ENCODE results near the gene TMEM128. TPM values are rescaled to one million over a fixed set of nuclear protein-coding genes. Genes with fewer than 3 reads are reported as not detected.
"Not testable (repeated sequence)": the region's sequence is repeated elsewhere in the genome, so short reads cannot be mapped to it uniquely, and the experiment has no call there.

Gene TMEM128
- total RNA-seq, 2 experiments from 2014 or later = 14.0 to 15.9 TPM

DNA sequence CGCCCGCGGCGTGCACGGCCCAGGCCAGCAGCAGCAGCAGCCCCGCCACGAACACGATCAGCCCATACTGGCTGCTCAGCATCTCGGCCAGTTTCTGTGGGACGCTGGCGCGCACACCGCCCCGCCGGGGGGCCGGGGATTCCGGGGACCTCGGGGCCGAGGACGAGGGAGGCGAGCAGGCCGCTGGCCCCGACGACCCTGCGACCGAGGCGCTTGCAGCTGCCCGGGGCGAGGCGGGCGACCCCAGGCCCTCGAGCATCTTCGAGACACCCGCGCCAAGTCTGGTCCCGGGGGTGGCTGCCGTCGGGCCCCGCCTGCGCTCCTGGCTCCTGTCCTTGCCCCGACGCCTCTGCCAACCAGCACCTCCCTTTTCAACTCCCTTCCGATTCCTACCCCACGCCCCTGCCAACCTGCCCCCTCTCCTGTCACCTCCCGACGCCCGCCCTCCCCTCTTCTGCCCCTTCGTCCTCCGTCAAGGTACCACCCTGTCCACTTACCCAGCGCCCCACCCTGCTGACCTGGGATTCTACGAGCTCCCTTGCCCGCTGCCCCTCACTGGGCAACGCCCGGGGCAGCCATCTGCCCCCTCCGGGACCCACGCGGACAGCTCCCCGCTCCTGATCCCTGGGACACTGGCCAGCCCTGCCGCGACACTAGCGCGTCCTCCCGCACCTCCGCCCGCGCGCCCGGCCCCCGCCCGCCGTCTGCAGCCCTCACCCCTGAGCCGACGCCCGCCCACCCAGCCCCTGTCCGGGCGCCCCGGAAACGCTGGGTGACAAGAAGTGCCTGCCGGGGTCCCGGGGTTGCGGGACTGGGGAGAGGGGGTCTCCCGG, 21.2 kb downstream of the TMEM128 start, which contains the start of gene OTOP1:
OTOP1 (minus strand) TSS at position 324 of the 833 bp plus-strand sequence; CDS start at position 259, 65 bp downstream.
- Mint-ChIP-seq H3K27ac (no peak within 1 kb of the TSS), H3K4me1 (ENCODE audit: low read depth) (peaks cover 3% of the 10 kb centered on the region), H3K27me3 (ENCODE audit: low read depth) (peaks cover 55% of the 10 kb centered on the region), H3K4me3 (no peak within 1 kb of the TSS), H3K9me3 (ENCODE audit: insufficient read depth) (no peaks in the 10 kb centered on the region), H3K36me3 (ENCODE audit: low read depth) (peaks cover 6% of the 10 kb centered on the region)
- CTCF ChIA-PET = no interaction called here
- ATAC-seq (no peak), DNase-seq (no peak)
- POLR2A ChIA-PET = no interaction called here

DNA sequence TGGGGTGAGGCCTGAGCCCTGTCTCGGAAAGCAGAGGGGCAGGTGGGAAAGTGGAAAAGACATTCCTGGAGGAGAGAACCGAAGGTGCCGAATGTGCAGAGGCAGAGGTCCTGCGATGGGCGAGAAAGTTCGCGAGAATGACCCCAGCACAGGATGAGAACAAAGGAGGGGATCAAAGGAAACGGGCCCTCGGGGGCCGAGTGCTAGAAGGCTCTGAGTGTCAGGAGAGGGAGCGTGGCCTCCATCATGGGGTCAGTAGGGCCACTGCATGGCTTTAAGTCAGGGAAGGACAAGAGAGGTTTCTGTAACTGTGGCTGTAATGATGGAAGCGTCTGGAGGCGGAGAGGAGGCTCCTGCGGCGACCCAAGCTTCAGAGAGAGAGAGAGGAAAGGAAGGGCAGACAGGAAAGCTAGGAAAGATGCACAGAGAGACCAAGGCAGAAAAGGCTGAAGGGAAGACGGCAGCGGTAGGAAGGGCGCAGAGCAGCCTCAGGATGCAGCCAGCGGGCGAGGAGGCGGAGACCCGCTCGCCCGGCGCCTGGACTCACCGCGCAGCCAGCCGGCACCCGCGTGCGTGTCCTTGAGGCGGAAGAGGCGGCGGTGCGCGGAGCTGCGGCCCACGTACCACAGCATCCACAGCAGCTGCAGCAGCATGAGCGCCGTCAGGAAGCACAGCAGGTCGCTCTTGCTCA, 22.0 kb downstream of the TMEM128 start:
- H3K36me3 Mint-ChIP-seq (ENCODE audit: low read depth) = peaks cover 6% of the 10 kb centered on the region
- POLR2A ChIA-PET = no interaction called here
- CTCF ChIA-PET = no interaction called here
- H3K4me3 Mint-ChIP-seq = no peak overlapping the region
- H3K27ac Mint-ChIP-seq = no peak overlapping the region
- H3K9me3 Mint-ChIP-seq (ENCODE audit: insufficient read depth) = no peaks in the 10 kb centered on the region
- no peak for ATAC-seq
- DNase-seq = no peak
- H3K4me1 Mint-ChIP-seq (ENCODE audit: low read depth) = peaks cover 3% of the 10 kb centered on the region
- peaks cover 57% of the 10 kb centered on the region for H3K27me3 Mint-ChIP-seq (ENCODE audit: low read depth)

DNA sequence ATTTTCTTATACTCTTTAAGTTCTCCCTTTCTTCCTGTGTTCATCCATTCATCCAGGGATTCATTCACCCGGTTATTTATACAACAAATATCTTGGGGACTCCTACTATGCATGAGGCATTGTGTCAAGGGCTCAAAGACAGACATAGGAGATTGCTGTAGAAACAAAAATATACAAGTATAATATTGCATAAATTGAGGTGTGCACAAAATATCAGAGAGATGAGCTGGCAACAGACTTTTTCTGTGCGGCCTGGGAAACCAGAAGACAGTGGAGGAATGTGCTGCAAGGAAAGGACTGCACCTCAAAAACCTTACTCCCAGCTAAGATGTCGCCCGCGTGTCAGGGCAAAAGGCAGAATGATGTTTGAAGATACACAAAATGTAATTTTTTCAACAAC, 30.9 kb downstream of the TMEM128 start:
- CTCF ChIA-PET = no interaction called here
- no peak overlapping the region for H3K27ac Mint-ChIP-seq
- H3K27me3 Mint-ChIP-seq (ENCODE audit: low read depth) = peaks cover 6% of the 10 kb centered on the region
- POLR2A ChIA-PET = no interaction called here
- no peaks in the 10 kb centered on the region for H3K36me3 Mint-ChIP-seq (ENCODE audit: low read depth)
- DNase-seq (no peak), ATAC-seq (no peak)
- H3K4me1 Mint-ChIP-seq (ENCODE audit: low read depth) = no peaks in the 10 kb centered on the region
- H3K4me3 Mint-ChIP-seq = no peak overlapping the region
- no peaks in the 10 kb centered on the region for H3K9me3 Mint-ChIP-seq (ENCODE audit: insufficient read depth)

DNA sequence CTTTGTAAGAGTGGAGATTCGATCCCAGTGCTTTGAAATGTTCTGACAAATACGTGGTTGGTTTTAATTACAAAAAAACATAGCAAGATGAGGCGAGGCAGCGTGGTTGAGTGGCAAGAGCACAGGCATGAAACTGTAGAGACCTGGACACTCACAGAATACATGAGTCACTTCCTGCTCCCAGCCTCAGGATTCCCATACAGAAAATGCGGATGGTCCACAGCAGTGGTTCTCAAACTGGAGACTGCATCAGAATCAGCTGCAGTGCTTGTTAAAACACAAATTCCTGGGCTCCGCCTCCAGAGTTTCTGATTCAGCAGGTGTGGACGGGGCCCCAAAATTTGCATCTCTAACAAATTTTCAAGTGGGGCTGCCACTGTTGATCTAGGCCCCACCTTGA, 31.4 kb downstream of the TMEM128 start:
- Mint-ChIP-seq H3K36me3 (ENCODE audit: low read depth) (no peaks in the 10 kb centered on the region), H3K27me3 (ENCODE audit: low read depth) (peaks cover 2% of the 10 kb centered on the region), H3K27ac (no peak overlapping the region), H3K4me1 (ENCODE audit: low read depth) (no peaks in the 10 kb centered on the region), H3K4me3 (no peak overlapping the region), H3K9me3 (ENCODE audit: insufficient read depth) (no peaks in the 10 kb centered on the region)
- ChIA-PET POLR2A (no interaction called here), CTCF (no interaction called here)
- DNase-seq (no peak), ATAC-seq (no peak)

GRCh38 chr4:4213674-4214073, 34.3 kb downstream of the TMEM128 start:
- H3K4me1 Mint-ChIP-seq (ENCODE audit: low read depth); ATAC-seq; H3K9me3 Mint-ChIP-seq (ENCODE audit: insufficient read depth); POLR2A ChIA-PET; H3K36me3 Mint-ChIP-seq (ENCODE audit: low read depth); H3K27ac Mint-ChIP-seq; DNase-seq; H3K4me3 Mint-ChIP-seq; CTCF ChIA-PET; H3K27me3 Mint-ChIP-seq (ENCODE audit: low read depth): not testable (repeated sequence)

DNA sequence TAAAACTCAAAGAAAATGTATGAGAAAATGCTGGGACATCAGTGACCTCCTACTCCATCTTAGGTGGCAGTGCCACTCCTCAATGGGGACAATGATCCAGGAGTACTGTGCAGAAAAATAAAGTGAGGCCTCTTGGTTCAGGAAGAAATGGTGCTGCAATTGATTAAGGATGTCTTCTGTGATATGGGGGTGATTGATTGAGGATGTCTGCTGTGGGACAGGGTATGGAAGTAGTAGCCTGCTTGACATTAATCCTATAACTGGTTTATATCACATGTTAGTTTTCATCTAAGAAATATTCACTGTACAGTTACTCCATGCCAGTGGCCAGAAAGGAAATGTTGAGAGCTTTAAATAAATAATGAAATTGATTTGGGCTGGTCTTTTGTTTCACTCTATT, 41.8 kb downstream of the TMEM128 start:
- Mint-ChIP-seq H3K4me3 (no peak overlapping the region), H3K27ac (no peak overlapping the region), H3K9me3 (ENCODE audit: insufficient read depth) (no peaks in the 10 kb centered on the region)

GRCh38 chr4:4204401-4204745, 43.6 kb downstream of the TMEM128 start:
- ATAC-seq = no peak
- ChIA-PET CTCF (no interaction called here), POLR2A (no interaction called here)
- peaks cover 25% of the 10 kb centered on the region for H3K27me3 Mint-ChIP-seq (ENCODE audit: low read depth)
- H3K9me3 Mint-ChIP-seq (ENCODE audit: insufficient read depth) = no peaks in the 10 kb centered on the region
- H3K4me3 Mint-ChIP-seq = no peak overlapping the region
- H3K36me3 Mint-ChIP-seq (ENCODE audit: low read depth) = no peaks in the 10 kb centered on the region
- no peaks in the 10 kb centered on the region for H3K4me1 Mint-ChIP-seq (ENCODE audit: low read depth)
- no peak overlapping the region for H3K27ac Mint-ChIP-seq
- no peak for DNase-seq

More for the DNA sequence above, 41.8 kb downstream of the TMEM128 start:
- H3K4me1 Mint-ChIP-seq (ENCODE audit: low read depth) = no peaks in the 10 kb centered on the region
- H3K27me3 Mint-ChIP-seq (ENCODE audit: low read depth) = peaks cover 30% of the 10 kb centered on the region
- CTCF ChIA-PET = no interaction called here
- POLR2A ChIA-PET = no interaction called here
- no peak for DNase-seq
- H3K36me3 Mint-ChIP-seq (ENCODE audit: low read depth) = no peaks in the 10 kb centered on the region
- ATAC-seq = no peak

DNA sequence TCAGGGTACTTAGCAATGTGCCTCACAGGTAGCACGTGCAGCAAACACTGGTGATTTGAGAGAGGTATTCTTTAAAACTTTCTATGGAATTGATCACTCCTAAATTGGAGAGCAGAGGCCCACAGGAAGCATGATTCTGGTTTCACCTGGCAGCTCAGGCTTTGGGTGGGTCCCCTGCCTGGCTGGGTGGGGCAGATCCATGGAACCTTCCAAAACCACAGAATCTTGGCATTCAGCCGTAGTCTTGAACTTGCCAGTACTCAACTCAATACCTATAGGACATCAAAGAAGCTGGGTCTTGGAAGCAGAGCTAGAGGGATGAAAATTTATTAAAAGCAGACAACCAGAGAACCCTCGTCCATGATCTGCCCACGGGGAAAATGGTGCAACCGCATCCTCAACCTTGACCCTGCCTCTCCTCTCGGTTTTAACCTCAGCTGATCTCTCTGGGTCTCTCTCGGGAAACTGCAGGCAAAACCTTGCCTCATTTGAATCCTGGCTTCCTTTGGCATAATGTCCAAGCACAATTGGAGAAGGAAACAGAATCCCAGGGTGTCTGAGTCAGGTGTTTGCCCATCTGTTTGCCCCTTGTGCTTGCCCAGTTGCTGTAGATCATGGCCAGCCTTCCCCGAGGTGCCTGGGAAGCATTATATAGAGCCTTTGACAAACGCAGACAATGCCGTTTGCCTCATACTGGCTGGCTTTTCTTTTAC, 44.2 kb downstream of the TMEM128 start:
- no peak overlapping the region for H3K4me3 Mint-ChIP-seq
- H3K36me3 Mint-ChIP-seq (ENCODE audit: low read depth) = no peaks in the 10 kb centered on the region
- ATAC-seq (no peak), DNase-seq (no peak)
- POLR2A ChIA-PET = no interaction called here
- H3K27me3 Mint-ChIP-seq (ENCODE audit: low read depth) = peaks cover 24% of the 10 kb centered on the region
- H3K9me3 Mint-ChIP-seq (ENCODE audit: insufficient read depth) = no peaks in the 10 kb centered on the region
- CTCF ChIA-PET = no interaction called here
- no peaks in the 10 kb centered on the region for H3K4me1 Mint-ChIP-seq (ENCODE audit: low read depth)
- no peak overlapping the region for H3K27ac Mint-ChIP-seq

GRCh38 chr4:4202510-4202909, 45.5 kb downstream of the TMEM128 start:
- peaks cover 15% of the 10 kb centered on the region for H3K27me3 Mint-ChIP-seq (ENCODE audit: low read depth)
- DNase-seq (no peak), ATAC-seq (no peak)
- H3K4me3 Mint-ChIP-seq = no peak overlapping the region
- CTCF ChIA-PET = no interaction called here
- H3K9me3 Mint-ChIP-seq (ENCODE audit: insufficient read depth) = no peaks in the 10 kb centered on the region
- no peaks in the 10 kb centered on the region for H3K36me3 Mint-ChIP-seq (ENCODE audit: low read depth)
- H3K27ac Mint-ChIP-seq = no peak overlapping the region
- POLR2A ChIA-PET = no interaction called here
- H3K4me1 Mint-ChIP-seq (ENCODE audit: low read depth) = no peaks in the 10 kb centered on the region

DNA sequence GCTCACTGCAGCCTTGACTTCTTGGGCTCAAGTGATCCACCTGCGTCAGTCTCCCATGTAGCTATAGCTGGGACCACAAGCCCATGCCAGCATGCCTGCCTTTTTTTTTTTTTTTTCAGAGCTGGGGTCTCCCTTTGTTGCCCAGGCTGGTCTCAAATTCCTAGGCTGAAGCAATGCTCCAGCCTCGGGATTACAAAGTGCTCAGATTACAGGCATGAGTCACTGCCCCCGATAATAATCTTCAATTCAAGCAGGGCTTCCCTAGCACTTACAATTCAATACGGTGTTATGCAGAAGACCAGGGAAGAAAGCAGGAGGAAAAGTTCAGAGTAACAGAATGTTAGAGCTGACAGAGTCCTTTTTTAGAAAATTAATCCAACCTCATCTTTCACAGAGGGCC, 47.4 kb downstream of the TMEM128 start:
- no peak for ATAC-seq
- no peaks in the 10 kb centered on the region for H3K4me1 Mint-ChIP-seq (ENCODE audit: low read depth)
- no peak overlapping the region for H3K27ac Mint-ChIP-seq
- ChIA-PET CTCF (interaction anchor here (1.6 kb wide), 1 partner anchor 18 kb away, joined by 3 read pairs; no protein-coding TSS in a partner anchor), POLR2A (no interaction called here)
- no peaks in the 10 kb centered on the region for H3K9me3 Mint-ChIP-seq (ENCODE audit: insufficient read depth)
- H3K27me3 Mint-ChIP-seq (ENCODE audit: low read depth) = peaks cover 5% of the 10 kb centered on the region
- DNase-seq = no peak
- H3K4me3 Mint-ChIP-seq = no peak overlapping the region
- no peaks in the 10 kb centered on the region for H3K36me3 Mint-ChIP-seq (ENCODE audit: low read depth)

- ChIA-PET CTCF (no interaction called here), POLR2A (no interaction called here)
- no peaks in the 10 kb centered on the region for H3K9me3 Mint-ChIP-seq (ENCODE audit: insufficient read depth)
- no peaks in the 10 kb centered on the region for H3K4me1 Mint-ChIP-seq (ENCODE audit: low read depth)
- no peak overlapping the region for H3K27ac Mint-ChIP-seq
- DNase-seq (no peak), ATAC-seq (no peak)
- H3K36me3 Mint-ChIP-seq (ENCODE audit: low read depth) = no peaks in the 10 kb centered on the region
- H3K4me3 Mint-ChIP-seq = no peak overlapping the region
- peaks cover 7% of the 10 kb centered on the region for H3K27me3 Mint-ChIP-seq (ENCODE audit: low read depth)
These were observed 52.7 kb downstream of the TMEM128 start for GRCh38 chr4:4195354-4195753.

DNA sequence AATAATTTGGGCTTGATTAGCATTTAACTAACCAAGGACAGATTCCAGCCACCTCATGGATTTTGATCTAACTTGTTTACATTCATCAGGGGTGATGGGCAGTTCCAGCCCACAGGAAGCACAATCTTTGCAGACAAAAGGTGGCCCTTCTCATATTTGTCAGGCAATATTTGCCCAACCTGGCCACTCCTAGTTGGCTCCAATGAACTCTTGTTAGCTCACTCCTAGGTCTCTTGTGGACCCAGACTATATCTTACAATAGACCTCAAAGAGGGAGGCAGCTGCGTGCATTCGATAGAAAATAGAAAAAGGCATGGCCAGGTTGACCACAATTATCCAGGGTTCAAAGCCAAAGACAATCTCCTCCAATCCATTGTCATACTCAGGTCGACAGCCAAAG, 59.5 kb downstream of the TMEM128 start:
- H3K27me3 Mint-ChIP-seq (ENCODE audit: low read depth); H3K36me3 Mint-ChIP-seq (ENCODE audit: low read depth); POLR2A ChIA-PET: not testable (repeated sequence)

More for the DNA sequence above, 59.5 kb downstream of the TMEM128 start:
- ATAC-seq; H3K4me1 Mint-ChIP-seq (ENCODE audit: low read depth); CTCF ChIA-PET; H3K9me3 Mint-ChIP-seq (ENCODE audit: insufficient read depth); DNase-seq; H3K4me3 Mint-ChIP-seq; H3K27ac Mint-ChIP-seq: not testable (repeated sequence)
